Heart right ventricle (tissue), 16 donors: Measurements from ENCODE around the gene HSPA1L. TPM values are rescaled to one million over a fixed set of nuclear protein-coding genes. Genes with fewer than 3 reads are reported as not detected.

ENCODE experiments used
- ATAC-seq, 8 donors: fragments of 200-7000 bp; cut with Tn5 transposase; one replicate each; pipeline ENCODE4 v1.9.1; 2020; ENCODE audit warnings: mild to moderate bottlenecking in 8 of 8, moderate library complexity in 8 of 8, moderate number of reproducible peaks in 1 of 8
- DNase-seq, 2 donors: peaks; one replicate each; pipeline ENCODE4 v3.0.0-alpha.2; 2020
- H3K27ac ChIP-seq, 10 donors: fragments of 200-600 bp; sonication (generic) in 2 of 10; one replicate each; pipeline versions ENCODE4 v1.5.0 to v1.8.0; 2020 to 2022; ENCODE audit warnings: mild to moderate bottlenecking in 3 of 10
- H3K27me3 ChIP-seq, 7 donors: fragments of 200-600 bp; one replicate each; pipeline ENCODE4 v1.8.0; 2021 to 2022; ENCODE audit warnings: mild to moderate bottlenecking in 2 of 7
- H3K36me3 ChIP-seq, 9 donors: fragments of 200-600 bp; sonication (generic) in 1 of 9; one replicate each; pipeline versions ENCODE4 v1.5.0 to v1.8.0; 2020 to 2022; ENCODE audit warnings: mild to moderate bottlenecking in 2 of 9
- H3K4me1 ChIP-seq, 9 donors: fragments of 200-600 bp; sonication (generic) in 1 of 9; one replicate each; pipeline versions ENCODE4 v1.5.0 to v1.8.0; 2020 to 2022; ENCODE audit warnings: mild to moderate bottlenecking in 4 of 9
- H3K4me3 ChIP-seq, 10 donors: fragments of 200-600 bp; sonication (generic) in 2 of 10; one replicate each; pipeline versions ENCODE4 v1.5.0 to v1.8.0; 2020 to 2022; ENCODE audit warnings: mild to moderate bottlenecking in 7 of 10, moderate library complexity in 2 of 10
- H3K9me3 ChIP-seq, 11 donors: fragments of 200-600 bp in 10 of 11; sonication (generic) in 2 of 11; one replicate each; pipeline versions ENCODE4 v1.5.0 to v1.8.0; 2013 to 2022; ENCODE audit warnings: mild to moderate bottlenecking in 2 of 11, control low read depth in 1 of 11, moderate library complexity in 1 of 11
- CTCF ChIP-seq, 9 donors: fragments of 200-600 bp; sonication (generic) in 2 of 9; IDR thresholded peaks; one replicate each; pipeline versions ENCODE4 v1.5.0 to v1.8.0; 2021 to 2022; ENCODE audit warnings: antibody characterized with exemption in 9 of 9, mild to moderate bottlenecking in 5 of 9, moderate library complexity in 1 of 9
- WGBS, 2 donors: extraction: QIAGEN DNeasy Blood & Tissue Kit; methylation state at CpG; one replicate each; pipeline ENCODE4 v1.1.7; 2013; ENCODE audit warnings: inconsistent platforms in 1 of 2; 5-methylcytosine and 5-hydroxymethylcytosine counted together
- intact Hi-C, 10 donors: fragments of 100-400 bp; cut with DNase I; formaldehyde crosslinking; loops; one replicate each; pipeline versions ENCODE4 v1.11.1 to v1.14.2; 2022
- polyA plus RNA-seq, 2 donors: library from polyadenylated mRNA; stranded (reverse); fragments of 200-250 nt; gene quantifications; one replicate each; pipeline ENCODE4 v1.2.3, GENCODE V29; 2013
- total RNA-seq, 10 donors: library from RNA; stranded (reverse); fragmentation: NEBNext Ultra II Directional in 3 of 10; extraction: Animal tissue kit (Norgen Biotek cat#: 25700) in 3 of 10; gene quantifications; one replicate each; pipeline versions ENCODE4 v1.2.1 to v1.2.4, GENCODE V29; 2021 to 2023
- donor health status: Arrhythmogenic right ventricular cardiomyopathy.
- donor health status: ischemic (EF 13 %, LVEDD 7.1; RV severe dilation, severe dysfunction).
- donor health status: healthy with polysubstance abuse.
- donor health status: DM: no; HTN: yes; CAD: no.
- donor health status: DM: no; HTN: no; CAD: no.
- donor health status: ischemic (EF 25% LVEDD 6.9; RV normal size, moderate dysfunction).
- donor health status: ischemic (EF 25% LVEDD 5.7; RV mildly dilated, moderate dysfunction).
- donor health status: healthy.
- donor health status: DM: yes; HTN: yes; CAD: no.
- donor health status: Ischemic cardiomyopathy.
- donor health status: ischemic (EF 35%, LVEDD 5.7; RV mildly dilated, moderate dysfunction).
- donor health status: nonischemic (EF 11% LVEDD 7.7; RV severe dilation, severe dysfunction).
- donor health status: DM: yes; HTN: yes; CAD: no.
- donor health status: PGD.
- donor health status: ischemic (EF 29% LVEDD 5.4; RV normal size, mild dysfunction).
- donor health status: nonischemic (EF 23%, LVEDD 6.1; RV moderate dilation, normal function).

HSPA1L gene
- total and polyA plus RNA-seq, 12 donors, result 0.80 to 2.9 (median 1.8) TPM

DNA sequence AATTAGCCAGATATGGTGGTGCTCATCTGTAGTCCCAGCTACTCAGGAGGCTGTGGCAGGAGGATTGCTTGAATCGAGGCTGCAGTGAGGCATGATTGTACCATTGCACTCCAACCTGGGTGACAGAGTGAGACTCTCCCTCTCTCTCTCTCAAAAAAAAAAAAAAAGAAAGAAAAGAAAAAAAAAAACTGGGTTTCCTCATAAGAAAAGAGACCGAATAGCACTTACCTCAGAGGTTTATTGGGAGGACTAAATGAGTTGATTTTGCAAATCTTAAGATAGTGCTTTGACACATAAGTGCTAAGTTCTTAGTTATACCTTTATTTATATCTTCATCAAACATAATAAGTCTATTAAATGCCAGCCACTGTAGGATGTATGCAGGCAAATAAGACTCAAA is 44.2 kb downstream of the HSPA1L start:
- WGBS, 2 donors, result 90 to 91% methylated on average over 2 of the region's 2 CpGs
- no peak for ATAC-seq
- no peaks in the 10 kb centered on the region for H3K27me3 ChIP-seq
- no peak overlapping the region for H3K4me3 ChIP-seq
- peaks cover 0 to 5% (median 0%) of the 10 kb centered on the region in 9 donors for H3K36me3 ChIP-seq
- intact Hi-C loops, result loop anchor here in 3 of 10 donors (5.0 to 10.0 kb wide), 2 partner anchors 61 to 64 kb away; no protein-coding TSS in a partner anchor
- H3K27ac ChIP-seq, result no peak overlapping the region
- no peak for TF ChIP-seq CTCF (IDR thresholded peaks at IDR 0.05)
- no peak for DNase-seq
- no peaks in the 10 kb centered on the region for H3K9me3 ChIP-seq
- peaks cover 0 to 30% (median 0%) of the 10 kb centered on the region in 9 donors for H3K4me1 ChIP-seq

DNA sequence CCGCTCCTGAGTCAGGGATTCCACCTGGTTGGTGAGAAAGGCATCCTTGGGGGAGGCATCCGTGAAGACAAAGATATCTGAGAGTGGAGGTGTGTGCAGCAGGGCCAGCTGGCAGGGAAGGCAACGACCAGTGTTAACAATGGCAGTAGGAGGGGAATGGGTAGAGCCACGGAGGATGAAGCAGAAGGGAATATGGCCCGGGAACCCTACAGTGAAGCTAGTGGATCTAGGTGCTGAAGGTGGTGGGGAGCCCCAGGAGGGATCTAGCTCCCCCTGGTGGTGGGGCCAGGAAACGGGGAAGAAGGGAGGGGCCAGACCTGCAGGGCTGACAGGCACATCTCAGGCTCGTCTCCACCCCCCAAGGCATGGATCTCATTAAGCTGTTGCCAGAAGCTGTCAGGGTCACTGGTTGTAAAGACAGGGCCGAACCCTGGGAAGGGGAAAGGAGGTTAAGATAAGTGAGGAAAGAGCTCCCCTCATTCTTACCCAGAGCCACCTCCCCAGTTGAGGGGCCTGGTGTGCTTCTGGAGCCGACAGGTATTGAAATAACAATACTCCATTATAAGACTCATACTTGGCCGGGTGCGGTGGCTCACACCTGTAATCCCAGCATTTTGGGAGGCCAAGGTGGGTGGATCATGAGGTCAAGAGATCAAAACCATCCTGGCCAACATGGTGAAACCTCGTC is 45.3 kb downstream of the HSPA1L start:
- H3K36me3 ChIP-seq, result peaks cover 0 to 12% (median 0%) of the 10 kb centered on the region in 9 donors
- DNase-seq (peak; percentile 62 to 76), ATAC-seq (peak in 7 of 8 donors; percentile 49 to 73 (median 65))
- peak overlapping the region in 1 of 10 donors; percentile 75 for H3K27ac ChIP-seq
- H3K4me3 ChIP-seq, result no peak overlapping the region
- peaks cover 0 to 30% (median 0%) of the 10 kb centered on the region in 9 donors for H3K4me1 ChIP-seq
- intact Hi-C loops, result loop anchor here in 6 of 10 donors (2.0 to 10.0 kb wide), 6 partner anchors 43 to 89 kb away; partner anchors contain the start of genes DDAH2 (in 3 of the 6) and LY6G5C (in 3 of the 6)
- 65 to 70% methylated on average over 12 of the region's 12 CpGs for WGBS, 2 donors
- peak; percentile 46 to 90 (median 71) for TF ChIP-seq CTCF (IDR thresholded peaks at IDR 0.05)
- H3K27me3 ChIP-seq, result no peaks in the 10 kb centered on the region
- no peaks in the 10 kb centered on the region for H3K9me3 ChIP-seq

DNA sequence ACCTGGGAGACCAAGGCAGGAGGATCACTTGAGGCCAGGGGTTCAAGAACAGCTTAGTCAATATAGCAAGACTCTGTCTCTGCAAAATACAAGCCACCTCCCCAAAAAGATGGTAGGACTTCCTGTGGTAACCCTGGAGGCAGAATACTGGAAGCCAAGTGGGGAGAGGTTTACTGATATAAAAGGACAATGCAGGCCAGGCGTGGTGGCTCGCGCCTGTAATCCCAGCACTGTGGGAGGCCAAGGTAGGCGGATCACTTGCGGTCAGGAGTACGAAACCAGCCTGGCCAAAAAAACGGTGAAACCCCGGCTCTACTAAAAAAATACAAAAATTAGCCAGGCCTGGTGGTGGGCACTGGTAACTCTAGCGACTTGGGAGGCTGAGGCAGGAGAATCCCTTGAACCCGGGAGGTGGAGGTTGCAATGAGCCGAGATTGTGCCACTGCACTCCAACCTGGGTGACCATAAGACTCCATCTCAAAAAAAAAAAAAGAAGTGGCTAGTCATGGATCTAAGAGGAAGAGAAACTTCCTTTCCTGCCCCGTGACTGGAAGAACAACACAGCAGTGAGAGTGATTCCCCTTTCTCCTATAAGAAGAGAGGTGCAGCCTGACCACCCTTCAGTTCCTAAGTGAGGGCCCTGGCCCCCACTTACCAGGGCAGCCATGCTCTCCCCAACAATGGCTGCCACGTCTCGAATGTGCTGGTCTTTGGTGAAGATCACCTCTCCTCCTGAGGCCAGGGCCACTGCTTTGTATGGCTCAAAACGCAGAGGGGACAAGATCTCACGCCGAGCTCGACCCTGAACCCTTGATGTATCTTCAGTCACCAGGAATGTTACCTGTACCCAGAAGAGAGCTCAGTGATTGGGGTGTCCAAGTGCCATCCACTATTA is 46.5 kb downstream of the HSPA1L start:
- TF ChIP-seq CTCF (IDR thresholded peaks at IDR 0.05), result no peak
- ATAC-seq, result peak in 4 of 8 donors; percentile 5 to 40 (median 27)
- Histone ChIP-seq H3K4me3 (no peak overlapping the region), H3K27me3 (no peaks in the 10 kb centered on the region), H3K36me3 (peaks cover 0 to 12% (median 0%) of the 10 kb centered on the region in 9 donors), H3K9me3 (no peaks in the 10 kb centered on the region), H3K4me1 (peaks cover 0 to 31% (median 3%) of the 10 kb centered on the region in 9 donors), H3K27ac (peak overlapping the region in 1 of 10 donors; percentile 75)
- no peak for DNase-seq
- intact Hi-C loops, result loop anchor here in 4 of 10 donors (2.0 to 10.0 kb wide), 4 partner anchors 41 to 88 kb away; partner anchors contain the start of genes DDAH2 (in 3 of the 4) and LY6G5C (in 3 of the 4)
- 88 to 93% methylated on average over 18 of the region's 18 CpGs for WGBS, 2 donors

DNA sequence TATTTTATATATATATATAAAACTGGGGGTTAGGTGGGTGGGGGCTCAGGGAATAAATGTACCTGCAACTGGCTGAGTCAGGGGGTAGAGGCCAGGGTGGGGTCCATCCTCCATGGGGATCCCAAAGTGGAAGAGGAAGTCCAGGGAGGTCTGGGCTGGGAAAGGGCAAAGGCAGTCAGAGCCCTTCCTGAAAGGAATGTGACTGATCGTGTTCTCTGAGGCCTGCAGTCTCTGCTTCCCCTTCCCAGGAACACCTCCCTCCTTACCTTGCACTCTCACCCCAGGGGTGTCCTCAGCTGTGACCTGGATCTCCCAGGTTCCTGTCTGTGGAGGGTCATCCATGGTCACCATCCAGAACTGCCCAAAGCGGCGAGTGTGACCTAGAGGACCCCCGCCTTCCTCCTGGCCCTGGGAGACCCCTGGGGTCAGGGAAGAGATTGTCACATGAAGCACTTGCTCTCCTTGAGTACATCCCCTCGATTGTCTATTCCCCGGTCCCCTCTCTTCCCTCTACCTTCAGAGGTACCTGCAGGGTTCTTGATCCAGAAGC is 47.9 kb downstream of the HSPA1L start:
- peaks cover 0 to 26% (median 12%) of the 10 kb centered on the region in 9 donors for H3K4me1 ChIP-seq
- H3K36me3 ChIP-seq, result peaks cover 0 to 12% (median 0%) of the 10 kb centered on the region in 9 donors
- no peak for TF ChIP-seq CTCF (IDR thresholded peaks at IDR 0.05)
- no peak for ATAC-seq
- H3K4me3 ChIP-seq, result no peak overlapping the region
- no peak overlapping the region for H3K27ac ChIP-seq
- WGBS, 2 donors, result 80 to 85% methylated on average over 6 of the region's 6 CpGs
- no peaks in the 10 kb centered on the region for H3K27me3 ChIP-seq
- DNase-seq, result no peak
- intact Hi-C loops, result loop anchor here in 4 of 10 donors (5.0 to 10.0 kb wide), 3 partner anchors 40 to 85 kb away; partner anchors contain the start of genes DDAH2 (in 3 of the 4) and LY6G5C (in 2 of the 4)
- no peaks in the 10 kb centered on the region for H3K9me3 ChIP-seq
